Endothelial cell of umbilical vein (primary cell): ENCODE results near the gene HMGN1. TPM values are rescaled to one million over a fixed set of nuclear protein-coding genes. Genes with fewer than 3 reads are reported as not detected.

Experiments used
- BruUV-seq: library from RNA; stranded (reverse); fragments of 400-500 nt; replicated peaks from 2 replicates; lab custom pipeline; 2021; lab: Mats Ljungman, UMichigan
- CTCF ChIA-PET: fragments of 300-600, 350-600 bp; sonication (Branson Sonifier 250); formaldehyde crosslinking; loops from one replicate; lab custom pipeline; 2021; ENCODE audit warnings: antibody characterized with exemption, inconsistent platforms; lab: Charles Lee
- POLR2A ChIA-PET: fragments of 300-600, 350-600 bp; sonication (Branson Sonifier 250); formaldehyde crosslinking; loops from one replicate; lab custom pipeline; 2021; ENCODE audit warnings: antibody characterized with exemption, inconsistent platforms; lab: Charles Lee
- DNase-seq: peaks from one replicate; pipeline ENCODE4 v3.0.0-alpha.2; 2011; ENCODE audit warnings: low read depth, low spot score
- FAIRE-seq: peaks from 2 replicates; lab custom pipeline; 2011; peaks lifted over from hg19 to GRCh38; lab: Jason Lieb, UNC
- H2AFZ ChIP-seq: 2 replicates; pipeline ENCODE4 v1.6.0; 2012; ENCODE audit warnings: low read depth, low read length, control low read depth, inconsistent platforms
- H3K27ac ChIP-seq: 2 replicates; pipeline ENCODE4 v1.5.1; 2011; ENCODE audit warnings: low read depth, mild to moderate bottlenecking, control low read depth, low read length, moderate library complexity; ENCODE audit not compliant: insufficient read depth
- H3K27me3 ChIP-seq, 2 experiments: 2 replicates each; pipeline versions ENCODE4 v1.6.0 to v1.6.1; 2011; ENCODE audit warnings: low read length in 2 of 2, mixed read lengths in 1 of 2; ENCODE audit not compliant: control insufficient read depth in 2 of 2, insufficient read depth in 2 of 2
- H3K36me3 ChIP-seq, 2 experiments: 2 replicates in 1 of 2; 3 replicates in 1 of 2; pipeline ENCODE4 v1.5.1; 2011; ENCODE audit warnings: low read length in 2 of 2, mild to moderate bottlenecking in 1 of 2, moderate library complexity in 1 of 2; ENCODE audit not compliant: control insufficient read depth in 2 of 2, insufficient read depth in 2 of 2; ENCODE audit errors: extremely low read depth in 1 of 2
- H3K4me1 ChIP-seq: 3 replicates; pipeline ENCODE4 v1.5.1; 2011; ENCODE audit warnings: mild to moderate bottlenecking, low read length; ENCODE audit not compliant: control insufficient read depth, insufficient read depth; ENCODE audit errors: extremely low read depth
- H3K4me2 ChIP-seq: 2 replicates; pipeline ENCODE4 v1.6.1; 2011; ENCODE audit warnings: low read length, control low read depth, mixed read lengths; ENCODE audit not compliant: insufficient read depth
- H3K4me3 ChIP-seq, 3 experiments: fragments of 200-600 bp in 1 of 3; sonication (generic), shearing (Covaris generic) in 1 of 3; replicated peaks in 1 of 3; 2 replicates each; pipeline ENCODE4 v1.5.1; 2011 to 2016; ENCODE audit warnings: control low read depth in 3 of 3, low read length in 3 of 3, mild to moderate bottlenecking in 2 of 3, inconsistent platforms in 1 of 3, low read depth in 1 of 3, moderate library complexity in 1 of 3; ENCODE audit not compliant: insufficient read depth in 1 of 3
- H3K79me2 ChIP-seq: 2 replicates; pipeline ENCODE4 v1.6.0; 2012; ENCODE audit warnings: low read length, inconsistent platforms; ENCODE audit not compliant: control insufficient read depth, insufficient read depth
- H3K9ac ChIP-seq: replicated peaks from 2 replicates; pipeline ENCODE3; 2011; ENCODE audit warnings: low read length, control low read depth; ENCODE audit not compliant: insufficient read depth; ENCODE audit errors: extremely low read depth
- H3K9me1 ChIP-seq: replicated peaks from 3 replicates; pipeline ENCODE4 v1.6.0; 2011; ENCODE audit warnings: mild to moderate bottlenecking, low read length; ENCODE audit not compliant: control insufficient read depth, insufficient read depth; ENCODE audit errors: extremely low read depth
- H3K9me3 ChIP-seq: replicated peaks from 2 replicates; pipeline ENCODE4 v1.5.1; 2012; ENCODE audit warnings: low read length, inconsistent platforms; ENCODE audit not compliant: control insufficient read depth, insufficient read depth
- H4K20me1 ChIP-seq: replicated peaks from 2 replicates; pipeline ENCODE3; 2011; ENCODE audit warnings: mild to moderate bottlenecking, low read length; ENCODE audit not compliant: control insufficient read depth, insufficient read depth; ENCODE audit errors: extremely low read depth
- CTCF ChIP-seq, 2 donors: IDR thresholded peaks; 1 replicate in 1 of 2; 2 replicates in 1 of 2; pipeline ENCODE4 v1.5.1; 2011; ENCODE audit warnings: low read length in 2 of 2, mild to moderate bottlenecking in 2 of 2, moderate library complexity in 2 of 2, control low read depth in 1 of 2, inconsistent platforms in 1 of 2, low read depth in 1 of 2; ENCODE audit not compliant: insufficient read depth in 1 of 2; ENCODE audit errors: extremely low read depth in 1 of 2
- EZH2 ChIP-seq: IDR thresholded peaks from 2 replicates; pipeline ENCODE4 v1.6.1; 2012; ENCODE audit warnings: borderline replicate concordance, low read depth, mild to moderate bottlenecking, moderate library complexity, low read length, inconsistent platforms; ENCODE audit not compliant: severe bottlenecking
- FOS ChIP-seq: IDR thresholded peaks from 2 replicates; pipeline ENCODE4 v1.6.1; 2011; ENCODE audit warnings: mild to moderate bottlenecking, low read length, moderate library complexity, borderline replicate concordance; ENCODE audit not compliant: insufficient read depth
- GATA2 ChIP-seq: IDR thresholded peaks from 2 replicates; pipeline ENCODE4 v1.7.0; 2011; ENCODE audit warnings: low read depth, mild to moderate bottlenecking, moderate library complexity, mixed read lengths, low read length; ENCODE audit not compliant: insufficient read length, insufficient read depth
- JUN ChIP-seq: IDR thresholded peaks from 2 replicates; pipeline ENCODE4 v1.6.1; 2011; ENCODE audit warnings: borderline replicate concordance, low read depth; ENCODE audit not compliant: insufficient read length, insufficient read depth
- MAX ChIP-seq: IDR thresholded peaks from 2 replicates; pipeline ENCODE4 v1.6.1; 2011; ENCODE audit not compliant: insufficient read depth, insufficient read length
- MYC ChIP-seq: IDR thresholded peaks from one replicate; pipeline ENCODE4 v1.6.1; 2011; ENCODE audit warnings: mild to moderate bottlenecking, low read depth, low read length
- POLR2A ChIP-seq: IDR thresholded peaks from 2 replicates; pipeline ENCODE4 v1.6.1; 2012; ENCODE audit warnings: low read depth, mild to moderate bottlenecking, control low read depth, low read length
- POLR2AphosphoS5 ChIP-seq: IDR thresholded peaks from 2 replicates; pipeline ENCODE4 v1.6.1; 2012; ENCODE audit warnings: low read depth, mild to moderate bottlenecking, control low read depth, low read length, moderate library complexity; ENCODE audit not compliant: insufficient read depth
- dilution Hi-C: fragments of 300-500 bp; cut with MboI; formaldehyde crosslinking; loops from one replicate; pipeline ENCODE4 v1.15.0; 2019; ENCODE audit warnings: low sequenced_read_pairs; ENCODE audit not compliant: extremely low pct_ligation_motif_present
- intact Hi-C: fragments of 100-400 bp; cut with micrococcal nuclease; formaldehyde crosslinking; loops from one replicate; pipeline ENCODE4 v1.10.0; 2022
- polyA plus RNA-seq, 4 experiments: library from polyadenylated mRNA; depleted of rRNA in 3 of 4; stranded (reverse) in 3 of 4; unstranded in 1 of 4; fragments of >200 nt; gene quantifications; 2 replicates each; pipeline versions ENCODE4 v1.2.1 to v1.2.3, GENCODE V29; 2011 to 2012; ENCODE audit warnings: missing spikeins in 1 of 4
- total RNA-seq: library from RNA; stranded (reverse); gene quantifications from 2 replicates; pipeline ENCODE4 v1.2.3, GENCODE V29; 2021

Gene HMGN1
- total and polyA plus RNA-seq, 2 donors (not counting 3 experiments of a cell fraction or from before 2014, with no cell fraction given): 162 to 360 TPM

DNA sequence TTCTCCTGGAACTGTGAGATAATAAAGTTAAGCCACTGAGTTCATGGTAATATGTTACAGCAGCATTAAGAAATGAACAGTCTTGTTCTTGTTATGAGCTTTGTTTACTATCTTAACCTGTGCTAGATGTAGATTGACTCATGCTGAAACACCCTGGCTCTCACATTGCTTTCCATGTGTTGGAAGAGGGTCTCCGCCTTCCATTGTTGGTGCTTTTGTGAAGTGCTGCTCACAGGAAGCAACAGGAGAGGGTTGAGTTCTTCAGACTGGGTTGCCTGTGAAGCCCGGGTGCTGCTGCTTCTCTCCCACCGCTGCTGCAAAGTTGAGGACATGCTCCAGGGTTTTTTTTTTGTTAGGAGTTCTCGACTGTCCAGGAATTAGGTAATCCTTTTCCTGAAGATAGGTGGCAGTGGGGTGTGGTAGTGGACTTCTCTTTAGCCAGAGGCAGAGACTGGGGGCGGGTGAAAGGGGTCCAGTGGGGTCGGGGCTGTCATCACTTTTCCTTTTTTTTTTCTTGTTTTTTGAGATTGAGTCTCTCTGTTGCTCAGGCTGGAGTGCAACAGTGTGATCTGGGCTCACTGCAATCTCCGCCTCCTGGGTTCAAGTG is 28.7 kb upstream of the HMGN1 start:
- H3K27me3 ChIP-seq: peaks cover 5 to 10% of the 10 kb centered on the region in 2 experiments
- BruUV-seq: no TSS peak
- H3K79me2 ChIP-seq: peaks cover 16% of the 10 kb centered on the region
- FAIRE-seq (no peak), DNase-seq (peak; percentile 49)
- dilution Hi-C loops (no loop called here), intact Hi-C loops (no loop called here)
- H3K9me3 ChIP-seq: no peaks in the 10 kb centered on the region
- ChIA-PET POLR2A (no interaction called here), CTCF (interaction anchor here (0.9 kb wide), 1 partner anchor 10 kb away, joined by 3 read pairs; no protein-coding TSS in a partner anchor)
- H3K9ac ChIP-seq: no peak overlapping the region
- H3K9me1 ChIP-seq: no peaks in the 10 kb centered on the region
- H4K20me1 ChIP-seq: no peaks in the 10 kb centered on the region
- TF ChIP-seq POLR2AphosphoS5 (no peak), EZH2 (no peak), MAX (no peak), FOS (no peak), JUN (no peak), GATA2 (no peak), MYC (no peak), CTCF (IDR thresholded peaks at IDR 0.05; ENCODE audit: extremely low read depth in 1 of 2, insufficient read depth in 1 of 2, low read depth in 1 of 2, low read length in 2 of 2) (no peak), POLR2A (no peak)
- H3K4me3 ChIP-seq: no peak overlapping the region
- peak overlapping the region; percentile 8 for H3K4me2 ChIP-seq
- no peak overlapping the region for H3K27ac ChIP-seq
- H2AFZ ChIP-seq: peak overlapping the region; percentile 78
- H3K4me1 ChIP-seq: peaks cover 7% of the 10 kb centered on the region
- H3K36me3 ChIP-seq: no peaks in the 10 kb centered on the region
